Neural cell (in vitro differentiated cells): Measurements from ENCODE around the gene RRBP1. TPM values are rescaled to one million over a fixed set of nuclear protein-coding genes. Genes with fewer than 3 reads are reported as not detected.
A peak's percentile ranks its signal among the peaks of the same experiment; 100 is the strongest.

Experiments used
- H2AFZ ChIP-seq: fragments of 200-600, 300-800 bp; sonication (generic), shearing (Covaris generic); 2 replicates; pipeline ENCODE4 v1.6.0; 2014; ENCODE audit warnings: low read depth, mild to moderate bottlenecking, antibody characterized with exemption, low read length, moderate library complexity
- H3F3A ChIP-seq: fragments of 200-600 bp; shearing (Covaris generic); 2 replicates; pipeline ENCODE4 v1.6.1; 2016; ENCODE audit warnings: mild to moderate bottlenecking, moderate library complexity, mixed read lengths, antibody characterized with exemption, low read length; ENCODE audit not compliant: insufficient read depth, poor library complexity, severe bottlenecking
- H3K27ac ChIP-seq: fragments of 200-600, 300-800 bp; sonication (generic), shearing (Covaris generic); 2 replicates; pipeline ENCODE4 v1.5.1; 2014; ENCODE audit warnings: mild to moderate bottlenecking, low read length, moderate library complexity
- H3K27me3 ChIP-seq: fragments of 300-800, 200-600 bp; sonication (generic), shearing (Covaris generic); 2 replicates; pipeline ENCODE4 v1.6.0; 2014; ENCODE audit warnings: mild to moderate bottlenecking, low read depth, low read length, moderate library complexity; ENCODE audit not compliant: insufficient read depth
- H3K36me3 ChIP-seq: fragments of 300-800, 200-600 bp; sonication (generic), shearing (Covaris generic); 2 replicates; pipeline ENCODE4 v1.5.1; 2014; ENCODE audit warnings: mild to moderate bottlenecking, antibody characterized with exemption, low read length, moderate library complexity; ENCODE audit not compliant: insufficient read depth
- H3K4me2 ChIP-seq: fragments of 300-800, 200-600 bp; sonication (generic), shearing (Covaris generic); 2 replicates; pipeline ENCODE4 v1.6.0; 2014; ENCODE audit warnings: mild to moderate bottlenecking, low read length
- H3K4me3 ChIP-seq: fragments of 300-800, 200-600 bp; sonication (generic), shearing (Covaris generic); 2 replicates; pipeline ENCODE4 v1.5.1; 2014; ENCODE audit warnings: mild to moderate bottlenecking, low read length, moderate library complexity
- H3K79me2 ChIP-seq: fragments of 200-600 bp; shearing (Covaris generic); replicated peaks from 2 replicates; pipeline ENCODE4 v1.6.0; 2014; ENCODE audit warnings: mild to moderate bottlenecking, low read length, moderate library complexity; ENCODE audit not compliant: insufficient read depth
- H3K9ac ChIP-seq: fragments of 300-800, 200-600 bp; sonication (generic), shearing (Covaris generic); 2 replicates; pipeline ENCODE4 v1.6.1; 2016; ENCODE audit warnings: mild to moderate bottlenecking, low read length, mixed read lengths
- H3K9me2 ChIP-seq: fragments of 200-600 bp; shearing (Covaris generic); 2 replicates; pipeline ENCODE4 v1.6.1; 2016; ENCODE audit warnings: mild to moderate bottlenecking, low read length, mixed read lengths; ENCODE audit not compliant: insufficient read depth
- H3K9me3 ChIP-seq: fragments of 200-600, 300-800 bp; sonication (generic), shearing (Covaris generic); 2 replicates; pipeline ENCODE4 v1.6.1; 2016; ENCODE audit warnings: mild to moderate bottlenecking, mixed run types, low read length, moderate library complexity, mixed read lengths
- H4K20me1 ChIP-seq: fragments of 200-600 bp; shearing (Covaris generic); 2 replicates; pipeline ENCODE4 v1.6.1; 2016; ENCODE audit warnings: mild to moderate bottlenecking, mixed run types; ENCODE audit not compliant: insufficient read depth
- EP300 ChIP-seq: fragments of 450-650 bp; conservative IDR thresholded peaks from 2 replicates; pipeline ENCODE4 v1.6.1; 2014; ENCODE audit warnings: antibody characterized with exemption, mild to moderate bottlenecking, moderate library complexity; ENCODE audit not compliant: poor library complexity, severe bottlenecking
- EZH2 ChIP-seq: fragments of 200-600, 300-800 bp; shearing (Covaris generic), sonication (generic); IDR thresholded peaks from 2 replicates; pipeline ENCODE4 v1.6.1; 2014; ENCODE audit warnings: antibody characterized with exemption, low read length, borderline replicate concordance, mild to moderate bottlenecking; ENCODE audit not compliant: insufficient read depth, poor library complexity, severe bottlenecking
- MXI1 ChIP-seq: fragments of 450-650 bp; conservative IDR thresholded peaks from 2 replicates; pipeline ENCODE4 v1.6.1; 2014; ENCODE audit warnings: antibody characterized with exemption, mild to moderate bottlenecking; ENCODE audit not compliant: poor library complexity, severe bottlenecking
- POLR2AphosphoS5 ChIP-seq: IDR thresholded peaks from 2 replicates; pipeline ENCODE4 v1.6.1; 2012
- RAD21 ChIP-seq: fragments of 450-650 bp; conservative IDR thresholded peaks from 2 replicates; pipeline ENCODE4 v1.6.1; 2014; ENCODE audit warnings: antibody characterized with exemption, mild to moderate bottlenecking, moderate library complexity
- SMC3 ChIP-seq: fragments of 450-650 bp; conservative IDR thresholded peaks from 2 replicates; pipeline ENCODE4 v1.6.1; 2014; ENCODE audit warnings: antibody characterized with exemption, mild to moderate bottlenecking, moderate library complexity; ENCODE audit not compliant: poor library complexity
- TAF1 ChIP-seq: IDR thresholded peaks from 2 replicates; pipeline ENCODE4 v1.6.1; 2012; ENCODE audit warnings: low read depth
- polyA plus RNA-seq: library from polyadenylated mRNA; depleted of rRNA; stranded (reverse); fragments of >200 nt; gene quantifications from 2 replicates; pipeline ENCODE4 v1.2.3, GENCODE V29; 2014
- TF ChIP-seq, protein P1 (sequence below): fragments of 450-650 bp; IDR thresholded peaks from 2 replicates; pipeline ENCODE4 v1.5.1; 2014; ENCODE audit warnings: antibody characterized with exemption, mild to moderate bottlenecking, moderate library complexity; ENCODE audit not compliant: poor library complexity, severe bottlenecking
- TF ChIP-seq, protein P2 (sequence below): IDR thresholded peaks from 2 replicates; pipeline ENCODE4 v1.6.1; 2012; ENCODE audit warnings: borderline replicate concordance

RRBP1 gene
- polyA plus RNA-seq, 1 donor from 2014 or later: 2.2 TPM

DNA sequence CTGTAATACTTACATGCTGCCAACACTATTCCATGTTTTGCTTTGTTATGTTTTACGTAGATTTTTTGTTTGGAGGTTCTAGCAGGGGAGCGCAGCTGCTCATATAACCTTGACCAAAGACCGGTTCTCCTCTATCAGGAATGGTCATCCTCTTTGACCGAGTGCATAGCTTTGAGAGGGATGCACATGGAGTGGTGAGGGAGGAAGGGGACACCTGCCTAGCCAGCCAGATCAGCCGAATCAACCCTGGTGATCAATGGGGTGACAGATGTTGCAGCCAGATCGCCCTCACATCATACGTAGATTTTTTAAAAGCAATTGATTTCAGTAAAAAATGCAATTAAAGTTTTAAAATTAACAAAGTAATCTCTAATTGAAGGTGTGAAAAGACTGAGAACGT lies 105.8 kb downstream of the RRBP1 start:
- Histone ChIP-seq H3K9ac (no peak overlapping the region), H3K4me3 (no peak overlapping the region), H3K4me2 (no peak overlapping the region), H3K36me3 (no peaks in the 10 kb centered on the region), H3F3A (peaks cover 1% of the 10 kb centered on the region), H2AFZ (no peak overlapping the region), H3K27me3 (no peaks in the 10 kb centered on the region), H3K27ac (no peak overlapping the region), H3K9me2 (no peaks in the 10 kb centered on the region), H3K9me3 (no peaks in the 10 kb centered on the region), H3K79me2 (peaks cover 83% of the 10 kb centered on the region), H4K20me1 (peaks cover 14% of the 10 kb centered on the region)
- TF ChIP-seq POLR2AphosphoS5 (no peak), TAF1 (no peak), MXI1 (no peak), EP300 (no peak), RAD21 (no peak), EZH2 (no peak), SMC3 (no peak)
- TF ChIP-seq, protein P1, sequence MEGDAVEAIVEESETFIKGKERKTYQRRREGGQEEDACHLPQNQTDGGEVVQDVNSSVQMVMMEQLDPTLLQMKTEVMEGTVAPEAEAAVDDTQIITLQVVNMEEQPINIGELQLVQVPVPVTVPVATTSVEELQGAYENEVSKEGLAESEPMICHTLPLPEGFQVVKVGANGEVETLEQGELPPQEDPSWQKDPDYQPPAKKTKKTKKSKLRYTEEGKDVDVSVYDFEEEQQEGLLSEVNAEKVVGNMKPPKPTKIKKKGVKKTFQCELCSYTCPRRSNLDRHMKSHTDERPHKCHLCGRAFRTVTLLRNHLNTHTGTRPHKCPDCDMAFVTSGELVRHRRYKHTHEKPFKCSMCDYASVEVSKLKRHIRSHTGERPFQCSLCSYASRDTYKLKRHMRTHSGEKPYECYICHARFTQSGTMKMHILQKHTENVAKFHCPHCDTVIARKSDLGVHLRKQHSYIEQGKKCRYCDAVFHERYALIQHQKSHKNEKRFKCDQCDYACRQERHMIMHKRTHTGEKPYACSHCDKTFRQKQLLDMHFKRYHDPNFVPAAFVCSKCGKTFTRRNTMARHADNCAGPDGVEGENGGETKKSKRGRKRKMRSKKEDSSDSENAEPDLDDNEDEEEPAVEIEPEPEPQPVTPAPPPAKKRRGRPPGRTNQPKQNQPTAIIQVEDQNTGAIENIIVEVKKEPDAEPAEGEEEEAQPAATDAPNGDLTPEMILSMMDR: no peak
- TF ChIP-seq, protein P2, sequence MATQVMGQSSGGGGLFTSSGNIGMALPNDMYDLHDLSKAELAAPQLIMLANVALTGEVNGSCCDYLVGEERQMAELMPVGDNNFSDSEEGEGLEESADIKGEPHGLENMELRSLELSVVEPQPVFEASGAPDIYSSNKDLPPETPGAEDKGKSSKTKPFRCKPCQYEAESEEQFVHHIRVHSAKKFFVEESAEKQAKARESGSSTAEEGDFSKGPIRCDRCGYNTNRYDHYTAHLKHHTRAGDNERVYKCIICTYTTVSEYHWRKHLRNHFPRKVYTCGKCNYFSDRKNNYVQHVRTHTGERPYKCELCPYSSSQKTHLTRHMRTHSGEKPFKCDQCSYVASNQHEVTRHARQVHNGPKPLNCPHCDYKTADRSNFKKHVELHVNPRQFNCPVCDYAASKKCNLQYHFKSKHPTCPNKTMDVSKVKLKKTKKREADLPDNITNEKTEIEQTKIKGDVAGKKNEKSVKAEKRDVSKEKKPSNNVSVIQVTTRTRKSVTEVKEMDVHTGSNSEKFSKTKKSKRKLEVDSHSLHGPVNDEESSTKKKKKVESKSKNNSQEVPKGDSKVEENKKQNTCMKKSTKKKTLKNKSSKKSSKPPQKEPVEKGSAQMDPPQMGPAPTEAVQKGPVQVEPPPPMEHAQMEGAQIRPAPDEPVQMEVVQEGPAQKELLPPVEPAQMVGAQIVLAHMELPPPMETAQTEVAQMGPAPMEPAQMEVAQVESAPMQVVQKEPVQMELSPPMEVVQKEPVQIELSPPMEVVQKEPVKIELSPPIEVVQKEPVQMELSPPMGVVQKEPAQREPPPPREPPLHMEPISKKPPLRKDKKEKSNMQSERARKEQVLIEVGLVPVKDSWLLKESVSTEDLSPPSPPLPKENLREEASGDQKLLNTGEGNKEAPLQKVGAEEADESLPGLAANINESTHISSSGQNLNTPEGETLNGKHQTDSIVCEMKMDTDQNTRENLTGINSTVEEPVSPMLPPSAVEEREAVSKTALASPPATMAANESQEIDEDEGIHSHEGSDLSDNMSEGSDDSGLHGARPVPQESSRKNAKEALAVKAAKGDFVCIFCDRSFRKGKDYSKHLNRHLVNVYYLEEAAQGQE: no peak

DNA sequence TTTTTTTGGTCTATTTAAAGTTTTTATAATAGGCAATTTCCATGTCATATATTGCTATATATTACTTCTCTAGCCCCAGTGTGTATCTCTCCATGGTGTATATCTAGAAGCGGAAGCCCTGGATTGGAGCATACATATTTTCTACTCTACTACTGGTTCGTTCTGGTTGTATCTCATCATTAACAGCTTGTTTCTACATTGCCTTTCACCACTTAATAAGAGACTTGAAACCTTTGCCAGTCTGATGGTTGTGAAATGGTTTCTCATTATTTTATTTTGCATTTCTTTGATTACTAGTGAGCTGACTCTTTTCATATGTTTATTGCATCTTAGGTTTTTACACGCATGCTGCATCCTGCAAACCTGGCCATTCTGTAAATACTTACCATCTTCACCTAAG lies 108.6 kb downstream of the RRBP1 start:
- Histone ChIP-seq H3K9me2 (no peaks in the 10 kb centered on the region), H4K20me1 (peaks cover 18% of the 10 kb centered on the region), H3F3A (peaks cover 4% of the 10 kb centered on the region), H3K4me3 (peak overlapping the region; percentile 100), H3K9me3 (no peaks in the 10 kb centered on the region), H3K9ac (no peak overlapping the region), H3K79me2 (peaks cover 75% of the 10 kb centered on the region), H3K36me3 (no peaks in the 10 kb centered on the region), H3K27me3 (peaks cover 1% of the 10 kb centered on the region), H2AFZ (no peak overlapping the region), H3K4me2 (peak overlapping the region; percentile 99), H3K27ac (no peak overlapping the region)
- no peak for TF ChIP-seq EZH2
- TF ChIP-seq RAD21: no peak
- no peak for TF ChIP-seq POLR2AphosphoS5
- TF ChIP-seq, protein P1: no peak
- no peak for TF ChIP-seq TAF1
- no peak for TF ChIP-seq MXI1
- TF ChIP-seq, protein P2: no peak
- no peak for TF ChIP-seq SMC3
- TF ChIP-seq EP300: no peak
